Fibroblast of gingiva (primary cell): ENCODE measurements around the gene PLCE1.

ENCODE experiments used
- DNase-seq: peaks from one replicate; pipeline ENCODE4 v3.0.0-alpha.2; 2011; ENCODE audit warnings: low read depth

Gene PLCE1

DNA sequence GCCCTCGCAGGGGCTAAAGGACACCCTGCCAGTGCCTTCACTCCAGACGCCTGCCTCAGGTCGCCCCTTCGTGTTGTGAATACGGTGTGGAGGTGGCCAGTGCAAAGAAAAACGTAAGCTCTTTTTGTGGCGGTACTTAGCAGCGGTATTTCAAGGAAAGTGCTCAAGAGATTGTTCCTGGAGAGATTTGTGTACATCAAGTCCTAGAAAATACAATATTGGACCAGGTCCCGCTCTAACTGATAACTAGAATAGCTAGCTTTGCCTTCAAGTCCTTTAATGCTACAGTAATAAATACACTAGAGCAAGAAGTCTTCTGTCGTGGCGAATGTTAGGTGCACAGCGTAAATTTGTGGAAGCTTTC lies 689 bp downstream of the PLCE1 start:
- DNase-seq, result no peak

DNA sequence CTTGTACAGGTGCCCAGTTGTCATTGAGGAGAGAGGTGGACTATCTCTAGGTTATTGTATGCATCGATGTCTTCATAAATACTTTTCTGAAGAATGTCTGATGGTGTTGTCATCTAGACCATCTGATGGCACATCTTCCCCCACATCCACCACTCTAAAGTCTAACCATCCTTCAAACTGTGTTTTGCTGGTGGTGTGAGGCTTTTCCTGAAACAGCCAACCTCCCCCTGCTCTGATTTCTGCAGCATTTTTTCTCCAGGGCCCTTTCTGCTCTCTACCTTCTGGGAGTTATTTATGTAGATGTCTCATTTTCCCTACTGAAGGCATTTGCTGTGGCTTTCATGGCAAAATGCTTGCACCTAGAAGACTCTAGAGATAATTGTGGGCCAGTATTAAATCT lies 1.5 kb downstream of the PLCE1 start:
- no peak for DNase-seq

DNA sequence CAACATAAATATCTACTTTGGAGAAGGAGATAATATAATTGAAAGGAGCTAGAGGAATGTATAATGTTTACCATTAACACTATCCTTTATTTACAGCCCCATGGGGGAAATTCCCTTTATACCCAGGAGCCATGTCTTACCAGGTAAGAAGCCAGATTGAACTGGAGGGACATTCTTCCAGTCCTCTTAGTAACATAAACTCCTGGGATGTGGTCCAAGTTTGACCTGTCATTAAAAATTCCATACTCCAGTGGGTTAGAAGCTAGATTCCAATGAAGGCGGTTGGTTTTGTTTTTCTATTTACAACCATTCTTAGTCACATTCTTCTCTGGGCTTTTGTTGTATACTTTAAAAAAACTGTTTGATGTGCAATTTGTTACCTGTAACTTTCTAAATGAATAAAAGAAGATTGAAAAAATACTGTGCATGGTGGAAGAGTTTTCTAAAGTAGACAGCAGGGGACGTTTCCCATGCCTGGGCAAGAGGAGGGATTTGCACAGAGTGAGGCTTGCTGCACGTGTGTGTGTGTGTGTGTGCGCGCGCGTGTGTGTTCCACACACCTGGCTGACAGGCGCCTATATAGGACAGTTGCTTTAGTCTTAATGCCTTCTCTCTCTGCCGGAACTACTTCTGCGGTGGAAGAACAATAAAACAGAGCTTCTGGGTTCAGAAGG lies 2.0 kb downstream of the PLCE1 start:
- DNase-seq, result peak; percentile 10

DNA sequence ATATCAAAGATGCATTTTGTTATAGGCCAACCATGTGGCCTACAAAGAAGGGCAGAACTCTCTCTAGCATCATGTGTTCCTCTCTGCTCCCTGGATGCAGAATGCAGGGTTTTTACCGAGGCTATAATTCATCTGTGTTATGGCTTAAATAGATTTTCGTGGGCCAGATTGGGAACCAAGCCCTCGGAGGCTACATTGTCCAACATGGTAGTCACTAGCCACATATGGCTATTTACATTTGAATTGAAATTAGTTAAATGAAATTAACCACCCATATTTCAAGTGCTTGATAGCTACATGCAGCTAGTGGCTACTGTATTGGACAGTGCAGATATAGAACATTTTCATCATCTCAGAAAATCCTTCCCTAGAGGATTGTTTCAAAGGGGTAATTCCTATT lies 2.8 kb downstream of the PLCE1 start:
- no peak for DNase-seq

DNA sequence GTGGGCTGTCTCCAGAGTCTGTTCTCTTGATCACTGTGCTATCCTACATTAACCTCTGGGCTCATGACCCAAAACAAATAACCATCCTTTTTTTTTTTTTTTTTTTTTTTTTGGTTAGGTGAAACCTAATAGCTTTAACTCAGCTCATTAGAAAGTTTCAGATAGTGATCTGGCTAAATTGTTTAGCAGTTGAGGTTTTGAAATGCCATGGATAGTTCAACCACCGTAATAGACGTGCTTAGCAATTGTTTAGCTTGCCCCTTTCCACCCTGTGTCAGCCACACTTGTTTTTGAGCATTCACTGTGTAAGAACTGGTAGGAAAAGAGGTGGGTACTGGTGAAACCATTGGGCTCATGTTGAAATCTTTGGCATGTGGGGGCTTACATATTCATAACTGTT lies 3.8 kb downstream of the PLCE1 start:
- DNase-seq, result no peak

DNA sequence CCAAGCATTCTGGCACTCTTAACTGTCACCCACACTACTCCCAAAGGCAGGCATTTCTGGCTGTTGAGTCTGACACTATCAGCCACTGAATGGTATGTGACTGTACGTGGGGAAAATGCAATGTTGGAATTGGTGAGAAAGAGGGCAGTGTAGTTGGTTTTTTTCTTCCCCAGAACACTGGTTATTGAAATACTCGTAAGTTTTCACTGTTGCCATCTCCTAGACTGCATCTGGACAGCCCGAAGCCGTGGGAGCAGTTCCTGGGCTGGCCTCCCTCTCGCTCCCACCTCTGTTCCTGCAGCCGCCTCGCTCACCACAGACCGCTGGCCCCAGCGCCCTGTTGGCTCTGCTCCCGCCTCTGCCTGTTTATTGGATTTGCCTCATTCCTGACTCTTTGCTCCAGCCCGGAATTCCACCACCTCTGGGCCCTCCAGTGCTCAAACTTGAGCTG lies 5.7 kb downstream of the PLCE1 start:
- DNase-seq, result no peak

DNA sequence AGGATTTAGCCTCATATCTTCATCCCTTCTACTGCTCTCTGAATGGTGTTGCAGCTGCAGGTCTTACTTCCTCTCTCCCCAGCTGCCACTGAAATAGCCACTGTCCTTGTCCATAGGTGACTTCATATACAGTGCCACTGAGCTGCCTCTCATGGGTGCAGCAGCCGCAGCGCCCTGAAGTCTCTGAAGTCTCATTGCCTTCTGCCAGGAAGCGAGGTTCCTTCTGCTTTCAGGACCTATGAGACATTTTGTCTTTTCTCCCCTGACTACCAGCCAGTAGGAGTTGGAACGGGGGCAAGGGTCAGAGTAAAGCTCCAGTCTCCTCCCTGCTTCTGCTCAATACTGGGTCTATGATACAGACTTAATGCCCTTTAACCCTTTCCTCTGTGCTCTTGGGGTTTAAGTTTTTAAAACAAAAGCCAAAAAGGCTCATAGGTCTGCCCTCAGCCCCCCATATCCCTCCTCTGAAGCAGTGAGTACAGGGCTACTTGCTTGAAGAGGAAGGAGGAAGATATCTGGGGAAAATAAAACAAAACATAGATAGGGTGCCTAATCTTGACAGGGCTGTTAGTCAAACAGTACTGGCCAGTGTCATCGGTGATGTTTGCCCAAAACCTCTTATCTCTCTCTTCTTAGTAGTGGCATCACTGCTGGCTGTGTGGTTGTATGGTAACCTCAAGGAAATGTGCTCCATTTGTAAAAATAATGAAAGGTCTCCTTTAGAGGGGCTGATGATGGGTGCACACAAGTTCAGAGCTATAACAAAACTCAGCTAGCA lies 7.1 kb downstream of the PLCE1 start:
- no peak for DNase-seq

DNA sequence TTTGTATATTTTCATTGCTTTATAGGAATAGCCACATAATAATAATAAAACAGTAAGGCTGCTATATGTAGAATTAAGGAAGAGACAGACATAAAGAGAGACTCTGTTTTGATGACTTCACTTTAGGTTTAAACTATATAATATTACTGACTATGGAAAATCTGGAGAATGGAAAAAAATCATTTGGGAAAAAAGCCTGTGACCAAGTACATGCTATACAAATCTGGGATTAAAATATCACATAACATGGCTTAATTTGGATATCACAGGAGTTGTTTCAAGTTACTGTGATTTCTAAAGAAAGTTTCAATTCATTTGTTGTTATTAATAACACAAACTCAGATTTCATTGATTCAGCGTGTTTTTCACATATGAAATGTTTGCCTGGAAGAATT lies 7.7 kb downstream of the PLCE1 start:
- DNase-seq, result no peak

DNA sequence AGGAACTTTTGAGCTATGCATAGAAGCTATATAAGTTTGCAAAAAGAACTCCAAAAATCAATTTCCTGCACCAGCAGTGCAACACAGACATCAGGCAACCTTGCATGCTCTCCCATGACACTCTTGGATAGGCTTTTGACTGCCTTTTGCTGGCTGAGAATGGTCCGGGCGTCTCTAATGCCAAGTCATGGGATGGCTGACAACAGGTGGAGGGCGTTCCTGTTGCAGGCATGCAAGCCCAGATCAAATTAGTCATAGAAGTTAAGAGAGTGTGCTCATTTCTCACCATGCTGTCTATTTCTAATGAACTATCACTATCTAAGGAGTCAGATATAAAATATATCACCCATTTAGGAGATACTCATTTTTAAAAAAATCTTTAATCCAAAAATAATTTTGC lies 8.4 kb downstream of the PLCE1 start:
- DNase-seq, result no peak

DNA sequence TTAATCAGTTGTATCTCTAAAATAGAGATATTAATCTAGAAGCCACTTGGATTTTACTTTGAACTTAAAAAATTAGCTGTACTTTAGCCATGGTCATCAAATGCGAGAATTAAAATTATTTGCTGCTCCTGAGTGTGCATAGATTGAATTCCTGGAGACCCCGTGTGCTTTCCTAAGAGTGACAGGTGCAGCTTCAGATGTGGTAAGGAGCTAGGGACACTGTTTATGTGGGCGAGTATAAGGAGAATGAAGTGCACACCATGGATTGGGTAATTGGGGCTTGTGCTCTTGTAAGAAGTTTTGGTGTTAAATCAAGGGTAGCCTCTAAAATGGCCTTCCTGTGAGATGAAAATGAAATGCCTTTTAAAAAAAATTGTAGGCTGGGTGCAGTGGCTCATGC lies 9.8 kb downstream of the PLCE1 start:
- no peak for DNase-seq

DNA sequence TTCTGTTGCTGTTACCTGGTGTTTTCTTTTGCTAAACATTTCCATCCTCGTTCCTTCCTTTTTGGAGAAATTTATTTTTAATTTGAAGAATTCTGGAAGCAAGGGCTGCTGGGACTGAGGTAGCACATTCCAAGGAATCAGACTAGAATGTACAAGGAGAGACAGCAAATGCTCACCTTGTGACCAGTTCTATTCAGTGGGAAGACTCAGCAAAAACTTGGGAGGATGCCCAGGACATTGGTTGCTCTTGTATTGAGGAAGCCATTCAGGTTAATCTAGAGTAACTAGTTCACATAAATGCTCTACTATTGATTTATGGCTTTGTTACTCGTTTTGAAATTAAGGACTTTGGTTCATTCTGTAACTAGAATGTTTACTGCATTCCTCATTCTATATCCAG lies 11.3 kb downstream of the PLCE1 start:
- no peak for DNase-seq

DNA sequence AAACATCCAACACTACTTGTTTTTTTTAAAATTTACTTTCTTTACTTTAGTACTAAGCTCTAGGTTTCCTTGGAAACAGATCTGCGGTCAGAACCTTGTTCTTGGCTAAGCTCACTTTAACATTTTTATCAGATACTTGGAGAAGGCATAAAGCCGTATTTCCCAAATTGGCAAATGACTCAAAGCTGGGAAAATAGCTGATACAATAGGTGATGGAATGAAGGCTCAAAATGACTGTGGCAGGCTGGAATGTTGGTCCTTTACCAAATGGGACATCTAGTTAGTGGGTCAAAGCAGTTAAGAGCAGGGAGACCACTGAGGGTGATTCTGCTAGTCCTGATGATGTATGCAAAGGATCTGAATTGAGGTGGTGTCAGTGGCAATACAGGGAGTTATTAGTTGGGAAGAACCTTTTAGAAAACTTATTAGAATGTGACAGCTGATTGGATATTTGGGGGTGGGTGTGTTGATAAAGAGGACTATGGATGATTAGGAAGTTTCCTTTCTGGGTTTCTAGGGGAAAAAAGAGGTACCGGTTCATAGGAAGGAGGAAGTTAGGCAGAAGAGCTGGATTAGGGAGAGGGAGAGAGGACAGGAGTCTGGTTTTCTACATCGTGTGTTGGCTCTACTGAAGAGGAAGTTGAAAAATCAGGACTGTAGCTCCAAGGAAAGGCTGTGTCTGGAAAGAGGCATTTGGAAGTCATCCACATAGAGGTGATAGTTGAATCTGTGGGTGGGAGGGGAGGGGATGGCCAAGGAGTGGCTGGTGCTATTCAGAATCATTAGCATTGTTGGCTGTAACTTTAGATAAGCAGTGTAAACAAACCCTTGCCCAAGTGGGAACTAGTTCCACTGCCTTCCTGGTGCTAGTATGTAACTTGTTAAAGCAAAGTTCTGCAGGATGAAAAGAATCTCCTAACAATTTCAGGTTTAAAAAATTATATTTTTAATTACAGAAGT lies 13.1 kb downstream of the PLCE1 start:
- peak; percentile 43 for DNase-seq

DNA sequence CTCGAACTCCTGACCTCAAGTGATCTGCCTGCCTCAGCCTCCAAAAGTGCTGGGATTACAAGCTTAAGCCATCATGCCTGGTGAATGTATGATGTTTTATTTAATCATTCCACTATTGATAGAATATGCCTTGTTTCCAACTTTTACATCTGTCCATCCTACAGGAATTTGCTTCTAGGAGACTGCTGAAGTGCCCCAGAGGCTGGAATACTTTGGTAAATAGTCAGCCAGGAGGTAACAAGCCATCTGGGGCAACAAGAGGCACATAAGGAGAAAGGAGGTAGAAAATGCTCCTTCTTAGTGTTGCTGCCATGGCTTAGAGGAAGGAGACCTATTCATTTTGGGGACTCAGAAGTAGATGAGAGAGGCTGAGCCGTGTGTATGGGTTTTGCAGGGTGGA lies 14.8 kb downstream of the PLCE1 start:
- DNase-seq, result no peak

DNA sequence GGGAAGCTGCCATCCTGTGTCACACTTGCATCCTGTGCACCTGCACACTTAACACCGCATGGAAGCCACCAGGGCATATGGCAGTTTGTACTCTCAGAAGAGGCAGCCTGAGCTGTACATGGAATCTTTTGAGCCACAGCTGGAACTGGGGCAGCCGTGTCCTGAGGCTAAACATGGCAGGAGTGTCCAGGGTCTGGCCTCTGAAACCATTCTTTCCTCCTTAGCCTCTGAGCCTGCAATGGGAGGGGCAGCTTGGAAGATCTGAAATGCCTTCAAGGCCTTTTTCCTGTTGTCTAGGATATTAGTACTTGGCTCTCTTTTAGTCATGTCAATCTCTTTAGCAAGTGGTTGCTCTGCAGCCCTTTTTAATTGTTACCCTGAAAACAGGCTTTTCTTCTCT lies 16.4 kb downstream of the PLCE1 start:
- DNase-seq, result no peak

DNA sequence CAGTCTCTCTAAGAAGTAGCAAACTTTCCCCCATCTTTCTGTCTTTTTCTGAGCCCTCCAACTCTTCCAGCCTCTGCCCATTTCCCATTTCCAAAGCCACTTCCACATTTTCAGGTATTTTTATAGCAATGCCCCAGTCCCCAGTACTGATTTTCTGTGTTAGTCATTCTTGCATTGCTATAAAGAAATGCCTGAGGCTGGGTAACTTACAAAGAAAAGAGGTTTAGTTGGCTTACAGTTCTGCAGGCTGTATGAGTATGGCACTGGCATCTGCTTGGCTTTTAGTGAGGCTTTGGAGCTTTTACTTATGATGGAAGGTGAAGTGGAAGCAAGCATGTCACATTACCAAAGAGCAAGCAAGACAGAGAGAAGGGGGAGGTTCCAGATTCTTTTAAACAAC lies 17.2 kb downstream of the PLCE1 start:
- DNase-seq, result no peak

DNA sequence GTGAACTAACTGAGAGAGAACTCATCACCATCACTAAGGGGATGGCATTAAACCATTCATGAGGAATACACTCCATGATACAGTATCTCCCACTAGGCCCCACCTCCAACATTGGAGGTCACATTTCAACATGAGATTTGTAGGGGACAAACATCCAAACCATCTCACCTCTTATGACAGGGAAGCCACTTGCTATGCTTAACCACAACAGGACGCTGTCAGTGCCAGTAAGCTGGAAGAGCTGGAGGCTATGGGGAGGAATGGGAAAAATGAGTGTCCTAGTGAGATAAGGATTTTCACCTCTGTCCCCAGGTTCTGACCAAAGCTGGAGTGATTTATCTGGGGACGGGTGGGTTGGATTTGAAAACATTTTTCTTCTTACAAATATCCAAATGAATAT lies 17.6 kb downstream of the PLCE1 start:
- DNase-seq, result no peak

DNA sequence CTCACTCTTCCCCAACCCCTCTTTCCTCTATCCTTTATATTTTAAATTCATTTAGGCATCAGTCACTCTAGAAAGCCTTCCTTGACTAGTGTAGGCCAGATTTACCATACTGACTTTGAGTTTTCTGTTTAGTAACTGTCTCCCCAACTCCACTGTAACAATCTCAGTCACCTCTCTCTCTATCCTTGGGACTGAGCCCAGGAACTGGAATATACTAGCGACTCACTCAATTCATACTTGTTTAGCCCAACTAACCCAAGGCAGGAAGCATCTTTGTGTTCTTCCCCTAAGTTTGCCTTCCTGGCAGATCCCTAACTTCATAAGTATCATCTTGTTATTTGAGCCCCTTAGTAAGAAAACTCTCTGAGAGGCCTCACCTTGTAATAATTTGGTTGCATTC lies 19.1 kb downstream of the PLCE1 start:
- no peak for DNase-seq

DNA sequence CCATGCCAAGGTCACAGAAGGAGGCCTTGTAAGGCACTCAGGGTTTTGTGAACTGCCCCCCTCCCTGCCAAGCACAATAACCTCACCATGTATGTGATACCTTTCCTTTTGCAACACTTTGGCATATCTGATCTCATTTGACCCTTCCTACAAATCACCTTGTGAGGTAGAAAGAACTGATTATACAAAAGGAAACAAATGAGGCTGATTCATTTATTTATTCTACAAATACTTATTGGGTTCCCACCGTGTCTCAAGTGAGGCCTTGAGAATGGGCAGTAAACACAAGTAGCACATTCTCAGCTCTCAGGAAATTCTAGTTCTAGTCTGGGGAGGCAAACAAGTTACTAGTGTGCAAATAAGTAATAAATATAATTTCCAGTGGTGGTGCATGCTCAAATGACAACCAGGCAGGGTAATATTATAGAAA lies 19.6 kb downstream of the PLCE1 start:
- no peak for DNase-seq

DNA sequence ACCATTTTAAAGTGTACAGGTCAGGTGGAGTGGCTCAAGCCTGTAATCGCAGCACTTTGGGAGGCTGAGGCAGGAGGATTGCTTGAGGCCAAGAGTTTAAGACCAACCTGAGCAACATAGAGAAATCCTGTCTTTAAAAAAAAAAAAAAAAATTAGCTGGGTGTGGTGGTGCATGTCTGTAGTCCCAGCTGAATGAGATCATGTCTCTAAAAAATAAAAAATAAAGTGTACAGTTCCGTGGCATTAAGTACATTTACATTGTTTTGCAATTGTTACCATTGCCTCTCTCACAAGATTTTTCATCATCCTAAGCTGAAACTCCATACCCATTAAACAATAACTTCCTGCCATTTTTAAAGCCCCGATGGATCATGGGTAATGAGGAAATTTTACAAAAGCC lies 20.6 kb downstream of the PLCE1 start:
- no peak for DNase-seq

DNA sequence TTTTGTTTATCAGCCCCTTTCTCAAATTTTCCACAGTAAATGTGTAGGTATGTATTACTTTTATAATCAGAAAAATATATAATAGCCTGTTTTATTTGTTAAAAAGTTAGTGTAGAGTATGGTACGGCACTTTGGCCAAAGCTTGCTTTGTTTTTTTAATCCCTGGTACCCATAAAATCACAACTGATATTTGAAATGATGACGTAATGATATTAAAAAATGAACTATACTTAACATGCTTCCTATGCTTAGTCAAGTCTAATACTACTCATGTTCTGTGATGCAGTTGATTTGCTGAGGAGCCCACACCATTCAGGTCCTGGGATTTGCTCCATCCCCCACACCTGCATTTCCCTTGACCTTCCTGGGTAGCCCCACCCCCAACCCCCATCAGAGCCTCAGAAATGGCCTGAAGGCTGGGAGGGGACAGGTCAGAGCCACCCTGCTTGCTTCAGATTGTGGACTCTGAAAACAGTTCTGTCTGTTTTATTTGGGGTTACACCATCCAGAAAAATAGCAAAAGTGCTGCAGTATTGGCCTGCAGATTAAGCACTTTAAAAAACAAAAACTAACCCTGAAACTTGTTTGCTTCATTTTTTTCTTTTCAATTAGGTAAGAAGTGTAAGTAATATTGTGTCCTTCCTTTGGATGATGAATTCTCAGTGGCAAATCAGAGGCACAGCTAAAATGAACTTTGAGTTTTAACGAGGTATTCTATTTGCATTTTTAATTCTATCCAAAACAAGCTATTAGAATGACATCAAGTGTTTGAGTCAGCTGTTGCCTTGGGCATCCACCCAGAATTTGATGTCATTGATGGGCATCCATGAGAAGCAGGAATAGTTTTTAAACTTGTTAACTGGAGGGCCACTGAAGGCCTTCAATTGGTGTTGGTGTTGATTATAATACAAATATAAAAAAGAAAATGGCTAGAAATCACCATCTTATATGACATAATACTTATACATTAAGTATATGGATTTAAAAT lies 23.3 kb downstream of the PLCE1 start:
- no peak for DNase-seq

DNA sequence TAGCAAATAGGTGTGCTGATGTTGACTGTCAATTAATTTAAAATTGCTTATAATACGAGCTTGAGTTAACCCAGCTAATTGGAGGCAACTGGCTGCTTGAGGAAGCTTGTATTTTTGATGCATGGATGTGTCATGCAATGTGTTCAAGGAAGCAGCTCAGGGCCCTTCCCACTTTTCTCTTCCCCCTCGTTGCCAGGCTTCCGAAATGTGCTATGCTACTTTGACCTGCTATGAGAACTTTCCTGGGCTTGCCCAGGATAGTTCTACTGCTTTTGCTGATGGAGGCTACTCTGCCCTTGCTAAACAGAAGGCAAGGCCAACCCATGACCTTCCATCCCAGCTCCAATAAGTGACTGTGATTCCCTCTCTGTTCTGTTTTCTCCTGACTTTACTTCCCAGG lies 24.4 kb downstream of the PLCE1 start:
- DNase-seq, result no peak

DNA sequence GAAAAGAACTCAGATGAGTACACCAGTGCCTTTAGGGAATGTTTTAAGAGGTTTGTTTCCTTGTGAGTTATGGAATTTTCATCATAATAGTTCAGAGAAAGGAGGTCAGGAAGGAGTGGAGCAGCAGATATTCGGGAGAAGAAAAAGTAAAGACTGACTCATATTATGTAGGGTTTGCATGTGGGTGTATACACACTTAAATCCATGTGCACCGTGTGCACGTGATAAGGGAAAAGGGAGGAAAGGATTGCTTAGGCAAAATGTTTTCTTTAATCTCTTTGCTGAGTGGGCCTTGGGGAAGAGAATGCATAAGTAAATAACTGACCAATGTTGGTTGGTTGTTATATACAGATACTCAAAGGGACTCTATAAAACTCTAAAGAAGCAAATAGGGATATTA lies 30.2 kb downstream of the PLCE1 start:
- no peak for DNase-seq
